GM12874 (cell line): ENCODE results near the gene LZTS3.

Source experiments
- CTCF ChIP-seq: IDR thresholded peaks from 2 replicates; pipeline ENCODE4 v1.5.1; 2011; ENCODE audit warnings: low read depth, mild to moderate bottlenecking, control low read depth, low read length, moderate library complexity; ENCODE audit not compliant: insufficient read depth

The LZTS3 gene

GRCh38 chr20:3209257-3209945 is 36.1 kb upstream of the LZTS3 start, which contains the start of gene ITPA:
ITPA (plus strand) TSS chr20:3209498; CDS start chr20:3209552, 54 bp downstream.
- TF ChIP-seq CTCF = no peak

- TF ChIP-seq CTCF = no peak
These were observed 35.5 kb upstream of the LZTS3 start for GRCh38 chr20:3208786-3209256.

- no peak for TF ChIP-seq CTCF
These were observed 30.9 kb upstream of the LZTS3 start, which contains the start of gene DDRGK1 for GRCh38 chr20:3204124-3204794. DDRGK1 (minus strand) TSS chr20:3204682; CDS start chr20:3204627, 55 bp downstream.

- no peak for TF ChIP-seq CTCF
These were observed 30.2 kb upstream of the LZTS3 start for GRCh38 chr20:3203315-3204123.

GRCh38 chr20:3202965-3203314 is 29.6 kb upstream of the LZTS3 start:
- TF ChIP-seq CTCF = no peak

GRCh38 chr20:3199976-3200755 is 26.8 kb upstream of the LZTS3 start:
- no peak for TF ChIP-seq CTCF

- no peak for TF ChIP-seq CTCF
These were observed 25.9 kb upstream of the LZTS3 start for GRCh38 chr20:3199206-3199605.
